LNCAP (cell line): ENCODE results near the gene MAN2A2.

Source experiments
- TF ChIP-seq, protein P1 (sequence below): fragments of 450-650 bp; IDR thresholded peaks from 2 replicates; pipeline ENCODE4 v1.5.1; 2017; ENCODE audit warnings: mild to moderate bottlenecking

MAN2A2 gene

DNA sequence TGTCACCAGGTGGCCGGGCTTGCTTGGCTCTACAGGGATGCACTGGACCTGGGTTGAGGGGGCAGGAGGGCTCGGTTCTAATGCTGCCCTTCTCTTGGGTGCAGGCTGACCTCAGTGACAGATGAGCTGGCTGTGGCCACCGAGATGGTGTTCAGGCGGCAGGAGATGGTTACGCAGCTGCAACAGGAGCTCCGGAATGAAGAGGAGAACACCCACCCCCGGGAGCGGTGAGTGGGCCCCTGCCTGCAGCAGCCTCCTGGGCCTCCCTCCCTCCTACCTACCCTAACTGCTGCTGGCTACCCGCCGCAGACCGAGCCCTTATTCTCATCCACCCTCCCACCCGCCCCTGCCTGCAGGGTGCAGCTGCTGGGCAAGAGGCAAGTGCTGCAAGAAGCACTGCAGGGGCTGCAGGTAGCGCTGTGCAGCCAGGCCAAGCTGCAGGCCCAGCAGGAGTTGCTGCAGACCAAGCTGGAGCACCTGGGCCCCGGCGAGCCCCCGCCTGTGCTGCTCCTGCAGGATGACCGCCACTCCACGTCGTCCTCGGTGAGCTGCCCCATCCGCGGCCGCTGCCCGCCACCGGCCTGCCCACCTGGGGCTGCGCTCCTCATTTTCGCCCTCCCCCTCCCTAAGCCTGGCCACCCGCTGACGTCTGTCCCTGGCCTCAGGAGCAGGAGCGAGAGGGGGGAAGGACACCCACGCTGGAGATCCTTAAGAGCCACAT lies 13.2 kb upstream of the MAN2A2 start:
- TF ChIP-seq, protein P1, sequence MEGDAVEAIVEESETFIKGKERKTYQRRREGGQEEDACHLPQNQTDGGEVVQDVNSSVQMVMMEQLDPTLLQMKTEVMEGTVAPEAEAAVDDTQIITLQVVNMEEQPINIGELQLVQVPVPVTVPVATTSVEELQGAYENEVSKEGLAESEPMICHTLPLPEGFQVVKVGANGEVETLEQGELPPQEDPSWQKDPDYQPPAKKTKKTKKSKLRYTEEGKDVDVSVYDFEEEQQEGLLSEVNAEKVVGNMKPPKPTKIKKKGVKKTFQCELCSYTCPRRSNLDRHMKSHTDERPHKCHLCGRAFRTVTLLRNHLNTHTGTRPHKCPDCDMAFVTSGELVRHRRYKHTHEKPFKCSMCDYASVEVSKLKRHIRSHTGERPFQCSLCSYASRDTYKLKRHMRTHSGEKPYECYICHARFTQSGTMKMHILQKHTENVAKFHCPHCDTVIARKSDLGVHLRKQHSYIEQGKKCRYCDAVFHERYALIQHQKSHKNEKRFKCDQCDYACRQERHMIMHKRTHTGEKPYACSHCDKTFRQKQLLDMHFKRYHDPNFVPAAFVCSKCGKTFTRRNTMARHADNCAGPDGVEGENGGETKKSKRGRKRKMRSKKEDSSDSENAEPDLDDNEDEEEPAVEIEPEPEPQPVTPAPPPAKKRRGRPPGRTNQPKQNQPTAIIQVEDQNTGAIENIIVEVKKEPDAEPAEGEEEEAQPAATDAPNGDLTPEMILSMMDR, result no peak

DNA sequence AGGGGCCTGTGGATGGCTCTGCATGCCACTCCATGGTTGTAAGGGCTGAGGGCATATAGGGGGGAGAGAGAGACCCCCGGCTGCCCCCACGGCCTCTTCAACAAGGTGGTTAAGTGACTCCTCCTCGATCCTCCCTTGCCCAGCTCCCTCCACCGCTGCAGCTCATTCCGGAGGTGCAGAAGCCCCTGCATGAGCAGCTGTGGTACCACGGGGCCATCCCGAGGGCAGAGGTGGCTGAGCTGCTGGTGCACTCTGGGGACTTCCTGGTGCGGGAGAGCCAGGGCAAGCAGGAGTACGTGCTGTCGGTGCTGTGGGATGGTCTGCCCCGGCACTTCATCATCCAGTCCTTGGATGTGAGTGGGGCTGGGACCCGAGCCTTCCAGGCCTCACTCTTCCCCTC lies 12.3 kb upstream of the MAN2A2 start:
- TF ChIP-seq, protein P1, result no peak

DNA sequence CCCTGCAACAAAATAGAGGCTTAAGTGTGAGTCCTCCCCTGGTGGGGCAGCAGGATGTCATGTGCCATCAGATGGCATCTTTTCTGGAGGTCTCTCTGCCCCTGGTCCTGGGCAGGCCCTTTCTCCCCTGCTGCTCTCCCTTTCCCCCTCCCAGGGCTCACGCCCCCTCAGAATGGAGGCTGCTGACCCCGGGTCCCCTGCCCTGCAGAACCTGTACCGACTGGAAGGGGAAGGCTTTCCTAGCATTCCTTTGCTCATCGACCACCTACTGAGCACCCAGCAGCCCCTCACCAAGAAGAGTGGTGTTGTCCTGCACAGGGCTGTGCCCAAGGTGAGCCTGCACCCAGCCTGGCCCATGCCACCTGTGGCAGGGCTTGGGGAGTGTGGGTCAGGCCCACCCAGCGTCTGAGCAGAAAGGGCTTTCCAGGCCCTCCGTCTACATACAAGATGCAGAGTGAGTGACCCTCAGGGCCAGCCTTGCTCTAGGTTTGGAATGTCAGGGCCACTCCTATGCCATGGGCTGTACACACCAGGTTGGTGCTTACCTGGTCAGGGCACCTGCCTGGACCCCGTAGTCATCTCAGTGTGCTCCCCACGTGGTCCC lies 11.7 kb upstream of the MAN2A2 start:
- TF ChIP-seq, protein P1, result no peak

DNA sequence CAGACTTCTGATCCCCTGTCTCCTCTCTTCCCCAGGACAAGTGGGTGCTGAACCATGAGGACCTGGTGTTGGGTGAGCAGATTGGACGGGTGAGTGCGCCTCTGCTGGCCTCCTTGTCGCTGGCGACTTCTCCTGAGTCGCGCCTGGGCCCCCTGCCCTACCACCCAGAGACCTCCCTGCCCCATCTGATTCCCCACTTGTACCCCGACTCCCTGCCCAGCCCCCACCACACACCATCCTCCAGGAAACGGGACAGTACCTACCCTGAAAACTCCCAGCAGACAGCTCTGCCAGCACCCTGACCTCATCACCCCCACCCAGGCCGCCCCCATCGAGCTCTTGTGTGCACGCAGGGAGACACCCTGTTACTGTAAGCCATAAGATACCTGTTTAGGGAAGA lies 11.1 kb upstream of the MAN2A2 start:
- TF ChIP-seq, protein P1, result no peak

DNA sequence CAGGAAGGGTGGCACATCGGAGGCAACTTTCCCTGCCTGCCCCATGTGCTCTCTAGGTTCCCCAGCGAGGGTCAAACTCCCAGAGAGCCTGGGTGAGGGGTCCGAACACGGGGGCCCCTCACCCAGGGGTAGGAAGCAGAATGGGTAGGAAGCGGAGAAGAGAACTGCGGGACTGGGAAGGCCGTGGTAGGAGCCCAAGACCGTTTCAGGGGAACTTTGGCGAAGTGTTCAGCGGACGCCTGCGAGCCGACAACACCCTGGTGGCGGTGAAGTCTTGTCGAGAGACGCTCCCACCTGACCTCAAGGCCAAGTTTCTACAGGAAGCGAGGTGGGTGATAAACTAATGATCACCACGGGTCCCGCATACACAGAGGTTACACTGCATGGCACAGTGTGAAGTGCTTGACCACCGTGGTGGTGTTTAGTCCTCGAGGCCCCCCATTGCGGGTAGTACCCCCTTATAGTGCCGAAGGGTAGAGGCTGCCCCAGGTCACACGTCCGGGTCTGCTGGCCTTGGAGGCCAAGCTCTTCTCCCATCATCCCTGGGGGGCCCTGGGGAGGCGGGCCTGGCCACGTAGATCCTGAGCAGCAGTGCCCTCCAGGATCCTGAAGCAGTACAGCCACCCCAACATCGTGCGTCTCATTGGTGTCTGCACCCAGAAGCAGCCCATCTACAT lies 10.5 kb upstream of the MAN2A2 start:
- TF ChIP-seq, protein P1, result no peak

DNA sequence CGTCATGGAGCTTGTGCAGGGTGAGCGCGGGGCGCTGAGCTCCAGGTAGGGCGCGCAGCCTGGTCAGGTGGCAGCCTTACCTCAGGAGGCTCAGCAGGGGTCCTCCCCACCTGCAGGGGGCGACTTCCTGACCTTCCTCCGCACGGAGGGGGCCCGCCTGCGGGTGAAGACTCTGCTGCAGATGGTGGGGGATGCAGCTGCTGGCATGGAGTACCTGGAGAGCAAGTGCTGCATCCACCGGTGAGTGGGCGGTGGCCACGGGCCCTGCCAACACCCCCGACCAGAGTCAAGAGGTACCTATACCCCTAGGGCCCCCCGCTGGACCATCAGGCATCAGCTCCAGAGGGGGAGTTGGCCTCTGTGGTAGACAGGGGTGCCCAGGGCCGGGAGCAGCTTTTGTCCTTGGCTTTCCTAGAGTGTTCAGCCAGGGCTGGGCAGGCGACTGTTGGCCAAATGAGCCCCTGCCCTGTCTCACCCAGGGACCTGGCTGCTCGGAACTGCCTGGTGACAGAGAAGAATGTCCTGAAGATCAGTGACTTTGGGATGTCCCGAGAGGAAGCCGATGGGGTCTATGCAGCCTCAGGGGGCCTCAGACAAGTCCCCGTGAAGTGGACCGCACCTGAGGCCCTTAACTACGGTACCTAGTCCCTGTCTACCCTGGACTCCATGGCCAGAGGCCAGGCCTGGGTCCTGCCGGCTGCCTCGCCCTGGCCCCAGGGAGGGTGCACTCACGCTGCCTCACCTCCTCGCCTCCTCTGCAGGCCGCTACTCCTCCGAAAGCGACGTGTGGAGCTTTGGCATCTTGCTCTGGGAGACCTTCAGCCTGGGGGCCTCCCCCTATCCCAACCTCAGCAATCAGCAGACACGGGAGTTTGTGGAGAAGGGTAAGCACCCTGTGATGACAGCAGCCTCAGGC lies 9.7 kb upstream of the MAN2A2 start:
- TF ChIP-seq, protein P1, result no peak; the same call in 1 of the 2 replicates

DNA sequence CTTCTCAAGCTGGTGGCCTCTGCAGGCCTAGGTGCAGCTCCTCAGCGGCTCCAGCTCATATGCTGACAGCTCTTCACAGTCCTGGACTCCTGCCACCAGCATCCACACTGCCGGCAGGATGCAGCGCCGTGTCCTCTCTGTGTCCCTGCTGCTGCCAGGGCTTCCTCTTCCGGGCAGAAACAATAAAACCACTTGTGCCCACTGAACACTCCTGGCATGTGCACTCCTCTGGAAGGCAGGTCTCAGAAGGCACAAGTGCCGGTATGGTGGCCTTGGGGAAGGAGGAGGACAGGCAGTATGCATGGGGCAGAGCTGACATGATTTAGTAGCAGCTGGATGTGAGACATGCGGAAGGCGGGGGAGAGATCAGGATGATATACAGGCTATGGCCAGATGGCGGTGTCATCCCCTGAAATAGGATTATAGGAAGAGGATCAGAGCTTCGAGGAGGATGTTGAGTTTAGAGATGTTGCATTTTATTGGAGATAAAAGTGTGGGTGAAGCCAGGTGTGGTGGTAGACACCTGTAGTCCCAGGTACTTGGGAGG lies 7.5 kb upstream of the MAN2A2 start:
- TF ChIP-seq, protein P1, result no peak
